Adipocyte (in vitro differentiated cells): ENCODE results near the gene NR2F1.

Experiments
- DNase-seq: peaks from one replicate; pipeline ENCODE4 v3.0.0-alpha.2; 2015; ENCODE audit warnings: low read depth
- H3K27me3 ChIP-seq: replicated peaks from 2 replicates; pipeline ENCODE4 v1.7.0; 2013; ENCODE audit warnings: mild to moderate bottlenecking, low read length, moderate library complexity; ENCODE audit not compliant: control insufficient read depth, insufficient read depth
- H3K36me3 ChIP-seq: 2 replicates; pipeline ENCODE4 v1.7.0; 2013; ENCODE audit warnings: low read length, mild to moderate bottlenecking, moderate library complexity; ENCODE audit not compliant: control insufficient read depth, insufficient read depth, severe bottlenecking
- H3K4me1 ChIP-seq: 2 replicates; pipeline ENCODE4 v1.7.0; 2013; ENCODE audit warnings: mild to moderate bottlenecking, low read length, moderate library complexity; ENCODE audit not compliant: control insufficient read depth, insufficient read depth
- H3K4me3 ChIP-seq: 2 replicates; pipeline ENCODE4 v1.7.0; 2013; ENCODE audit warnings: mild to moderate bottlenecking, low read length, moderate library complexity
- H3K9ac ChIP-seq: 2 replicates; pipeline ENCODE4 v1.7.0; 2013; ENCODE audit warnings: mild to moderate bottlenecking, low read length, moderate library complexity
- H3K9me3 ChIP-seq: 2 replicates; pipeline ENCODE4 v1.7.0; 2013; ENCODE audit warnings: mild to moderate bottlenecking, low read length, moderate library complexity; ENCODE audit not compliant: control insufficient read depth

NR2F1 gene

GRCh38 chr5:93636837-93637236 lies 53.8 kb downstream of the NR2F1 start:
- no peaks in the 10 kb centered on the region for H3K9me3 ChIP-seq
- no peaks in the 10 kb centered on the region for H3K27me3 ChIP-seq
- H3K9ac ChIP-seq = no peak overlapping the region
- DNase-seq = no peak
- H3K36me3 ChIP-seq = no peaks in the 10 kb centered on the region
- H3K4me3 ChIP-seq = no peak overlapping the region
- H3K4me1 ChIP-seq = peaks cover 2% of the 10 kb centered on the region

GRCh38 chr5:93637697-93638096 lies 54.7 kb downstream of the NR2F1 start:
- Histone ChIP-seq H3K9ac (no peak overlapping the region), H3K9me3 (no peaks in the 10 kb centered on the region), H3K4me3 (no peak overlapping the region), H3K36me3 (no peaks in the 10 kb centered on the region), H3K4me1 (no peaks in the 10 kb centered on the region), H3K27me3 (no peaks in the 10 kb centered on the region)
- no peak for DNase-seq

- Histone ChIP-seq H3K9me3 (no peaks in the 10 kb centered on the region), H3K4me1 (no peaks in the 10 kb centered on the region), H3K9ac (no peak overlapping the region), H3K4me3 (no peak overlapping the region), H3K36me3 (no peaks in the 10 kb centered on the region), H3K27me3 (no peaks in the 10 kb centered on the region)
- DNase-seq = no peak
These were observed 59.5 kb downstream of the NR2F1 start for GRCh38 chr5:93642526-93642925.
